GM21576 (cell line): ENCODE measurements around the gene BCAS1.

Experiments used
- ATAC-seq: cut with Tn5 transposase; IDR thresholded peaks from one replicate; pipeline ENCODE4 v1.9.1; 2021; ENCODE audit warnings: mild to moderate bottlenecking, moderate library complexity; ENCODE audit not compliant: unreplicated experiment

The BCAS1 gene

DNA sequence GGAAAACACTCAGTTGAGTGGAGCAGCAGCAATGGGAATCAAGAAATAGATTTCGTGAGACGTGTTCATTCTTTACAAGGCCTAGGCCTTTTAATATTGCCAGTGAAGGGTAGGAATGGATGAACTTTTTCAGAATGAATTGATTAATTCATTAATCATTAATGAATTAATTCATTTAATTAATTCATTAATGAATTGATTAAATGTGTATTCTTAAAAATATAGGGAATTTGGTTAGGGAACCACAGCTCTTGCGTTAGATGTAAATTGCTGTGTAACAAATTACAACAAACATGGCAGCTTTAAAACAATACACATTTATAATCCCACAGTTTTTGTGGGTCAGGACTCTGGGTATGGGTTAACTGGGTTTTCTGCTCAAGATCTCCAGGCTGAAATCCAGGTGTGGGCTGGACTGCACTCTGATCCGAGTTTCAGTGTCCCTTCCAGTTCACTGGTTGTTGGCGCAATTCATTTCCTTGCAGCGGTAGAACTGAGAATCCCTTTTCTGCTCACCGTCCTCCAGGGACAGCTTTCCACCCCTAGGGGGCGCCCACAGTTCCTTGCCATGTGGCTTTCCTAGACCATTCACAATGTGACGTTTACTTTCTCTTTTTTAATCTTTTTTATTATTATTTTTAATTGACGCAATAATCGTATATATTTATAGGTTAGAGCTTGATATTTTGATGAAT is 32.8 kb upstream of the BCAS1 start:
- peak; percentile 88 for ATAC-seq

DNA sequence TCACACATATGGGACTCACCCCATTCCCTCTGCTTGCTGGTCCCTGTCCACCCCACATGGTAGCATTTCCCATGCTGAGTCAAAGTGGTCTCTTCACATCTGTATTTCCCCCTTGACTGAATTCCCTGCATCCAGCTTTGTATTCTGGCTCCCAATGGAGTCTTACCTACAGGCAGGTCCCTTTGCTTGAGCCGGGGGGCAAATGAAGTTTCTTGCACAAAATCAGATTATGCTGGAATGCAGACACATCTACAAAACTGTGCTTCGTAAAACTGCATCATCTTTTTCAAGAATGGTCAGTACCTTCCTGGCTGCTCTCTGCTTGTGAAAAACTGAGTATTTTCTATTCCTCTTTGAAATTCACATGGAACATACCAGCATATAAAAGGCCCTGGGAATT is 32.1 kb upstream of the BCAS1 start:
- ATAC-seq = no peak

DNA sequence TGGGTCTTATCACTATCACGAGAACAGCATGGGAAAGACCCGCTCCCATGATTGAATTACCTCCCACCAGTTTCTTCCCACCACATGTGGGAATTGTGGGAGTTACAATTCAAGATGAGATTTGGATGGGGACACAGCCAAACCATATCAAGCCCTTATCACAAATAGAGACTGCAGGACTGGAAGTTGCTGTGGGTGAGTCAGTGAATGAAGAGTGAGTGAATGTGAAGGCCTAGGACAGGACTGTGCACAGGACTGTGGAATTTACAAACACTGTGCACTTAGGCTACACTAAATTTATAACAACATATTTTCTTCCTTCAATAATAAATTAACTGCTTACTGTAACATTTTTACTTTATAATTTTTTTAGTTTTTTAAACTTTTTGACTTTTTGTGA is 30.2 kb upstream of the BCAS1 start:
- no peak for ATAC-seq

DNA sequence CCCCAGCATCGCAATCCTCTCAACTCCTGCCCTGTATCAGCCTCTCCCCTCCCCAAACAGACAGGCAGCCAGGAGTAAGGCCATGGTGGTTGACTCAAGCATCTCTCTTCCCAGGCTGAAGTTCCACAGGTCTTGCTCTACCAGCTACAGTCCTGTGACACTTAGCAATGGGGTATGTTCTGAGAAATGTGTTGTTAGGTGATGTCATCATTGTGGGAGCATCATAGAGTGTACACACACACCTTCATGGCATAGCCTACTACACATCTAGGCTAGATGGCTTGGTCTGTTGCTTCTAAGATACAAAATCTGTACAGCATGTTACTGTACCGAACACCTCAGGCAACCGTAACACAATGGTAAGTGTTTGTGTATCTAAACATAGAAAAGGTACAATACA is 29.5 kb upstream of the BCAS1 start:
- ATAC-seq = no peak

DNA sequence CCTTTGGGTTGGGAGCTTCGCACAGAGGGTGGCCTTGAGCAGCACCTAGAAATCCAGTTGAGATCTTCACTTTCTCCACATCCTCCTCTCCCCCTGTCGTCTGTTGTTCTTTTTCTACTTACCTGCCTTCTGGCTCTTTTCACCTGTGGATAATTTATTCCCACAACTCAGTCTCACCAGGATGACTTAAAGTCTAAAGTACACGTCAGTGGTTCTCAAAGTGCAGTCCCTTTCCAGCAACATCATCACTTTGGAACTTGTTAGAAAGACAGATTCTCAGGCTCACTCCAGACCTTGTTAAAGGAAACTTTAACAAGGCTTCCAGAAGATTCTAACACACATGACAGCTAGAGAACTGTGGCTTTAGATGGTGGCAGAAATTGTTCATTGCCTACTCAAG is 27.7 kb upstream of the BCAS1 start:
- no peak for ATAC-seq

DNA sequence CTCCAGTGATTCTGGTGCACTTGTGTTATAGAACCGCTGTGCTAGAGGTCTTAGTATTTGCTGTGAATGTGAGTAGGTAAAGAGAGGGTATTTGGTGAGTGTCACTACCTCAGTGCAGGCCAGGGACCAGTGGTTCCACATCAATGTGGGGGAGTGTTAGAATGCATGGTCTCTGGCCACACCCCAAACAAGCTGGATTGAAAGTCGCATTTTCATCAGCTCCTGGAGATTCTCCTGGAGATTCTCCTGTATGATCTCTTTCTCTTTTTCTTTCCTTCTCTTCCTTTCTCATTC is 26.8 kb upstream of the BCAS1 start:
- ATAC-seq = no peak

DNA sequence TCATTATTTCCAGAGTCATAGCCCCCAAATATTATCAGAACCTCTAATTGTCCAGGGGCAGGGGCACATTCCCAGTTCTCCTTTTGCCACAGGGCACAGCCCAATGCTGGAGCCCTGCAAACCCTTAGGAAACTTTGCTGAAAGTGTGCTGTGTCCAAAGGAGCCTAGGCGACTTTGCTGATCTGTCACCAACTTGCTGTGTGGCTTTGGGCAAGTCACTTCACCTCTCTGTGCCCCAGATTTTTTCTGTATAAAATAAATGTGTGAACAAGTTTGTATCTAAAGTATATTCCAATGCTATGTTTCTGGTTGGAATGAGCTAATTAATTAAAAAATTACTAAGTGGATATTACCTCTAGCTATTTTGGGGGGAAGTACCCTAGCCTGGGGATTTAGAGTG is 25.4 kb upstream of the BCAS1 start:
- ATAC-seq = no peak

DNA sequence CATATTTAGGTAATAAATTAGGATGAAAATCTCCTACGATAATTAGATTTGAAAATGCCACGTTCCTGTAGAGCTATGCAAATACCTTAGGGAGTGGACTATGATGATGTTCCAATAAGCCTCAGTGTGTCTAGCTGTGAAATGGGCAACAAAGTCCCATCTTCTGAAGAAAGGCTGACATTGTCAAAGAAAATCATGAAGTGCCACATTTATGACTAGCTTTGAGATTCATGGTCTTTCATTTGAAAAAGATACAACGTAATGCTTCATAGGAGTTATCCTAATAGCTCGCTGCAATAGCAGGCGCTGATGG is 23.8 kb upstream of the BCAS1 start:
- no peak for ATAC-seq

DNA sequence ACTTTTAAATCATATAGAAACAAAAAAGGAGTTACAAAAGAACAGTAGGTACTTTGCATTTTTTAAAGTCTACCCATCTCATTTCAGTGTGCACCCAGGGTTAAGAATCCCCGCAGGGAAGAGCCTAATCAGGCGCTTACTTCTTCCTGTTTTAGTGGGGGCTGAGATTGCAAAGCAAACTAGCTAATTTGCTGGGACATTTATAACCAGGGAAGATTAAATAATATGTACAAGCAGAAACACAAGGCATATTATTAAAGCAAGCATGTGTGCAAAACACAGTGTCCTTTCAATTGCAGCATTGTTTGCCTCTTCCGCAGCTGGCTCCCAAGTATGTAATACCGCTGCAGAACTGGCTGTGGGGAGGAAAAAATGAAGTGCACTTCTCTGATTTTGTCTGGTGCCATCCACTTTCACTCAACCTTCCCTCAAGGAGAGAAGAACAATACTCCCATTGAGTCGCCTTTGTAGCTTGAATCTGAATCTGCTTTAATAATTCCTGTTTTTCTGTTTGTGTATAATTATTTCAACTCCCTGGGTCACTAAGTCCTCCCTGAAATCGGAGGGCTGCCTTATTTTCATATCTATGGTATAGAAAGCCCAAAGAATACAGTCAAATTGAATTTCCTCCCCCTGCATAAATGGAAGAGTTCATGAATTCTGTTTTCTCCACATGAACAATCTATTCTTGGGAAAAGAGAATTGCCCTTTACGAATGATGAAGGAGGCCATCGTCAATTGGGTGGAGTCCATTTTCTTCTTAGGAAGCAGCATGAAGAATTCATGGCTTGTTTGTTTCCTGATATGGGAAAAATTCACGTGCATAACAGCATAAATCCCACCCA is 23.3 kb upstream of the BCAS1 start:
- no peak for ATAC-seq

DNA sequence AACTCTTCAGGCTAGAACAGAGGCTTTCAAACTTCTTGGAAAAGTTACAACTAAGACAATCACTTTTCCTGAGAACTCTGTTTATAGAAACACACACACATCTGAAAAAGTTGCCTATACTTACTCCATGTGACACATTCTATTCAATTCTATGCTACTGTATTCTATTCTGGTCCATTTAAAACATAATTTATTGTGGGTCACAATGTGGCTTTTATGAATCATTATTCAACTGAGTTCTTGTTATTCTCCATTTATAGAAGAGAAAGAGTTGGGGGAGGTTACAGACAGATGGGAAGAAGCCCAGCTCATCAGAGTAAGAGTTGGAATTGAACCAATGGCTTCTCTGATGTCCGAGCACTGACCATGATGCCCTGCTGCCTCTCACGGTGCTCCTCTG is 21.6 kb upstream of the BCAS1 start:
- ATAC-seq = no peak

DNA sequence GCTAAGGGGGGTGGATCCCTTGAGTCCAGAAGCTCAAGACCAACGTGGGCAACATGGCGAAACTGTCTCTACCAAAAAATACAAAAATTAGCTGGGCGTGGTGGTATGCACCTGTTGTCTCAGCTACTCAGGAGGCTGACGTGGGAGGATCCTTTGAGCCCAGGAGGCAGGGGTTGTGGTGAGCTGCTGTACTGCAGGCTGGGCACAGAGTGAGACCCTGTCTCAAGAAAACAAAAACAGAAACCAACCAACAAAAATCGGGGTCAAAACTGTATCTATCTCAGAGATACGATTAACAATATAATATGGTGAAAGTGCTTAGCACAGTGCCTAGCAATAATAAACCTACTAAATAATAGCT is 20.7 kb upstream of the BCAS1 start:
- ATAC-seq = no peak

DNA sequence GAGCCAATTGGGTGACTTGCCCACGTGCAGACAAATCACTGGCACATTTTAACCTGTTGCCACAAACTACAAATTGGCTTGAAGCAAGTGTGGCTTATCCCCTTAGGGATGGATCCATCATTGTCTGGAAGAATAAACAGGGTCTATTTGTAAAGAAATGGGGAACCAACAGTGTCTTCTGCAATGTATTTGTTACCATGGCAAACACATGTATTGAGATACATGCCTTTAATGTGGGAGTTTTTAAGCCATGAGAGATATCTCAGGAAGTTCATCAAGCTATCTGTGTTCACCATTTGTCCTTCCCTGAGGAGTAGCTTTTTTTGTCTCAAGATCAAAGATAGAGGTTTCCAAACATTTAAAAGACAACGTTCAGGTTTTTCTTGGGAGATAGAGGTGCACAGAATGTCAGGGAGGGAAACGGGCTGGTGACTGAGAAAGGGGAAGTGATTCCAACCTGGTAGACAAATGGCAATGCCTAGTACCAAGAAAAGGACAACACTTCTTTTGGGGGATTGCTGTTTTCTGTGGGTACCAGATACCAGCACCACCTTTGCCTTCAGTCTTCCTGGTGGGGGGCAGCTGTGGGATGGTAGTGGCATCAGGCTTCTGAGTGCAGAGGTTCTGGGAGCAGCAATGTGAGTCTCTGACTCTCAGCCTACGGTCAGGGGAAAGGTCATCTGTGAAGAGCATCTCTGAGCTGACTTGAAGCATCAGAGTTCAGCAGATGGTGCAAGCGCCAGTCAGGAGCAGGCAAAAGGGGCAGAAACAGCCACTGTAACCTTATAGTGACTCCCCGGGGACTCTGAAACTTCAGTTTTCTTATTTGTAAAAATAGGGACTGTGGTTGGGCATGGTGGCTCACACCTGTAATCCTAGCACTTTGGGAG is 20.1 kb upstream of the BCAS1 start:
- ATAC-seq = no peak

DNA sequence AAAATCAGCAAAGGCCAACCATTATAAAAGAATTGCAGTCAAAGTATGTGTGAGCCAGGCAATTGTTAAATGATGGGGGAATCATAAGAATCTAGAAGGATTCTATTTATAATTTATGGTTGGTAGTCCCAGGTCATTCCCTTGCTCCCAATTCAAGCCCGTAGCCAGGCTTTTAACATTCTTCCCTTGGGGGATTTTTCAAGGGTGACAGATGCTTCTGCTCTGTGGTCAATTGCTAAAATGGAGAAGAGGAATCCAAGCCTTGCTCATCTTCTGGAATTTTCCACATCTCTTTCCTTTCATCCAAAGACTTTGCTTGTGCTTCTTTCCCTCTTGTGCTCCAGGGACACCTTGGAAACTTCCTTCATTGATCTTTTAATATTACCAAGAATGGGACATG is 18.0 kb upstream of the BCAS1 start:
- no peak for ATAC-seq

DNA sequence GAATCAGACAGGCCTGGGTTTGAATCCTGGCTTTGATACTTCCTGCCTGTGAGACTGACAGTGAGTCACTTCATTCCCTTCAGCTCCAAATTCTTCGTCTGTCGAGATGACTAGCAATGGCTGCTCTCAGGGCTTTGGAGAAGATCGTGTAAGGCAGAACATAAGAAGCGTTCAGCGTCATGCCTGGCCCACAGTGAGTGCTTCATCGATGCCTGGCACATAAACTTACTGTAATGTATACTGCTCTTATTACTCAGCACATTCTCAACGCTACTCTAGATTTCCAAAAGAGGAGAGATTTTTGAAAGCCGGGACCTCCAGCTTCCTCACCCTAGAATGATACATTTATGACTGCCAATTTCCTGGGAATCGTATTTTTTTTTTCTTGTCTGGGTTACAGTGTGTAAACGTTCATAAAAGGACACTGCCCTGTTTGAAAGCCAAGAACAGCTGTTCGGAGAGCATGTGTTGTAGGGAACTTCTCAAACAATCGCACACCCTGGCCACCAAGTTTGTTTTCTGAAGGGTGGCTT is 16.2 kb upstream of the BCAS1 start:
- no peak for ATAC-seq

DNA sequence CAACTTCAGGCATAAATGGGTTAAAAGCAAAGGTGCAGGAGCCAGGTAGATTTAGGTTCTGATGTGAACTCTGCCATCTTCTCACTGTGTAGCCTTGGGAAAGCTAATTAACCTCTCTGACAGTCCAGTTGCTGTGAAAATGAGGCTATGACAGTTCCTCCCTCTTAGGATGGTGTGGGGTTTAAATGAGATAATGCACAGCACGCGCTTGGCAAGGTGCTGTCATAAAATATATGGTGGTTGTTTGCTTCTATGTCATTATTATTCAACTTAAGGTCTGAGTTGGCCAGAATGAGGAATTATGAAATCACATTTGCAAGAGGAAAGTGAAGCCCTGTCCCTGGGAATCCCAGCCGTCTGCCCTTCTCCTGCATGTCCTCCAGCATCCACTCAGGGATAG is 15.5 kb upstream of the BCAS1 start:
- no peak for ATAC-seq

DNA sequence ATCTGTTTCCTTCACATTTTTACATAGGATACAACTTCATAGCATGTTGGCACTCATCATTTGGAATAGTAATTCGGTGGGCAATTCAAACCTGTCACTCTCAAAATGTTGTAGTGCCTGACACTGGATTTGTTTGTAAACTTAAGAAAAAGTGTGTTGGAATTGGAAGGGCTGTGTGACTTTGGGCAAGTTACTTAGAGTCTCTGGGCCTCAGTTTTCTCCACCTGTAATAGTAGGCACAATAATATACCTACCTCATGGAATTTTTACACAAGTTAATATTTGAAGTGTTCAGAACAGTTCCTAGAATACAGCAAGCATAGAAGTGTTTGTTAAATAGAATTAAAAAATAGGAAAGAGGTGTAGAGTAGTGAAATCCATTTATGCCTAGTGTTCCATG is 15.0 kb upstream of the BCAS1 start:
- ATAC-seq = no peak

DNA sequence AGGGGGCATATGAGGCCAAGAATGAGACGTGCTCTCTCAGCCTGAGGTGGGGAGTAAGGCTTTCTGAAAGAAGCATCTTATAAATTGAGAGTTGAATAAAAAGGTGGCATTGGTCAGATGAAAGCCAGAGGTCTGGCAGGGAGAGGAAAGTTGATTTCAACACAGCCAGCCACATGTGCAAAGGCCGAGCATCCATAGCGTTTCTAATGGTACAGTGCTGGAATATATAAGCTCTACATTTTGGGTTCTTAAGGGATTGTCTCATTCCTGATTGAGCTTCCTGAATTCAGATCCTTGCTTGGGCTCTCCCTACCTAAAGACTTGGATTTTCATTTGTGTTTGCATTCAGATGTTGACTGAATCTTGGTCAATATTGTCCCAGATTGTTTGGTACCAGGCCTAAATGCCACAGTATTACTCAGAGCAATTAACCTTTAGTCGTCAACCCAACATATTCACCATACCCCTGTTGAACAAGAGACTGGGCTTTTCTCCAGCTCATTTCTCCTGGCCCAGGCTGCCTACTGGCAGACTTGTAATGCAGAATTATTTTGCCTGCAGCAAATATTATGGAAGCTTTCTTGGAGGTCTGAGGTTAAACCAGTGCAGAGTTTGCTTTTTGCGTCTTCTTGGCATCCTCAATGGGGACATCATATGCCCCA is 14.5 kb upstream of the BCAS1 start:
- ATAC-seq = no peak

DNA sequence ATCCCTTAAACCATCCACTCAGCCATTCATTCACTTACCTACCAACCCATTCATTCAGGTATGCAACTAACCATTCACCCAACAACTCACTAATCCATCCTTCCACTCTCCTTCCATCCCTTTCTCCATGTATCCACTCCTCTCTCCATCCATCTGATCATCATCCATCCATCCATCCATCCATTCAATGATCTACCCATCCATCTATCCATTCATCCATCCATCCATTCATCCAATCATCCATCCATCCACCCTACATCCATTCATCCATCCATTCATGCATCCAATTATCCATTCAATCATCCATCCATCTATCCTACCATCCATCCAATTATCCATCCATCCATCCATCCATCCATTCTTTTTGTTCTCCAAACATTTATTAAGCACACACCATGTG is 13.8 kb upstream of the BCAS1 start:
- no peak for ATAC-seq

DNA sequence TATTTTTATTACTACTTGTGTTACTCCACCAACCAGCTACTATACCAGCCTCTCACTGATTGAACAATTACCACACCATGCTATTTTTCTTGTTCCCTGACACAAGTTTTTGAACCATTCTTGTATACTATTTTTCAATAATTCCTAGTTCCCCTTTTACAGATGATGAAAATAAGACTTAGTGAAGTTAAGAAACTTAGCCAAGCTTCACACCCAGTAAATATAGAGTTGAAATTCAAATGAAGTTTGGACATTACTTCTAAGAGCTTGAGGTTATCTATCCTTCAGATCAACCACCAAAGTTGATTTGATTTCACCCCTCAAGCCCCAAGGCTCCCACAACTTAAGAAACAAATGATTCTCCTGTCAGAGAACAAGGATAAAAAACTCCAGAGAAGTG is 13.1 kb upstream of the BCAS1 start:
- peak; percentile 60 for ATAC-seq

DNA sequence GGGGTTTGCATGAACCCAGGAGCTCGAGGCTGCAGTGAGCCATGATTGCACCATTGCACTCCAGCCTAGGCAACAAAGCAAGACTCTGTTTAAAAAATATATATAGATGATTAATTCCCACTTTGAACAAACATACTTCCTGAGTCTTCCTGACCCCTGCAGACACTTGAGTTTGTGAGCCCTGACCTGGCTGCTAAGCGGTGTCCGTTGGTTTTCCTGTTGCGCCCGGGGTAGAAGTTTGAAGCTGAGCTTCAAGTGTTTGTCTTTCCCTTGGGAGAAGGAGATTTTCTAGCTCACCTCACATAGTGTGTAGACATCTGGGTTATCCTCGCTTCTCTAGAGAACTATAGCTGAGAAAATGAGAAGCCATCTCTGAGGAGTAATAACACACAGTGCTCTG is 11.7 kb upstream of the BCAS1 start:
- ATAC-seq = no peak

DNA sequence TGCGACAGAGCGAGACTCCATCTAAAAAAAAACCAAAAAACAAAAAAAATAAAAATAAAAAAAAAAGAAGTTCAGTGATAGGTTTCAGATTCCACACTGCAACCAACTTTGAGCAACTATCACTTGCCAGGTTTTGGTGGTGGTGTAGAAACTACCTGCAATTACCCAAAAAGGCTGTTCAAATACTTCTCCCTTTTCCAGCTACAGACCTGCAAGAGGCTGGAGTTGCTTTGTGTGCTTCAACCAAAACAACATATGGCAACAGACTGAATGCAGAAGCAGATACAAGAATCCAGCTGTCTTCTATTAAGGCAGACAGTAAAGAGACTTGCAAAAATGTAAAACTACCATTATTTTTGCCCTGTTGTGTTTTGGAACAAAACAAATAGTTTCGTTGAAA is 9.3 kb upstream of the BCAS1 start:
- no peak for ATAC-seq
